ENCODE measurements around the gene CNTNAP5. TPM values are rescaled to one million over a fixed set of nuclear protein-coding genes. Genes with fewer than 3 reads are reported as not detected.

CNTNAP5 gene
- total RNA-seq, 2 experiments from 2014 or later, result not detected

DNA sequence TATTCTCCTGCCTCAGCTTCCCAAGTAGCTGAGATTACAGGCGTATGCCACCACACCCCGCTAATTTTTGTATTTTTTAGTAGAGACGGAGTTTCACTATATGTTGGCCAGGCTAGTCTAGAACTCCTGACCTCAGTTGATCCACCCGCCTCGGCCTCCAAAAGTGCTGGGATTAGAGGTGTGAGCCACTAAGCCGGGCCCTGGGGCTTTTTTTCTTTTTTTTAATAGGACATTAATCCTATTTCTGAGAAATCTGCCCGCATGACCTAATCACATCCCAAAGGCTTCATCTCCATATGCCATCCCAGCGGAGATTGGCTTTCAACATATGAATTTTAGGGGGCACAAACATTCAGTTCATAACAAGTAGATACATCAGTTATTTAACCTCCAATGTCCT lies 128.6 kb downstream of the CNTNAP5 start:
- Mint-ChIP-seq H3K9me3 (peaks cover 3% of the 10 kb centered on the region), H3K27me3 (no peaks in the 10 kb centered on the region), H3K36me3 (ENCODE audit: low read depth) (no peaks in the 10 kb centered on the region), H3K4me3 (no peak overlapping the region), H3K27ac (no peak overlapping the region), H3K4me1 (ENCODE audit: low read depth) (no peaks in the 10 kb centered on the region)
- no peak for TF ChIP-seq CTCF (IDR thresholded peaks at IDR 0.05)
- intact Hi-C loops (cut with DNase I, micrococcal nuclease), result no loop called here
- ATAC-seq (ENCODE audit: poor library complexity) (no peak), DNase-seq (no peak)
- Histone ChIP-seq H3K27ac (ENCODE audit: low read depth in 1 of 2, low read length in 2 of 2) (no peak overlapping the region), H3K36me3 (ENCODE audit: insufficient read depth, low read length) (no peaks in the 10 kb centered on the region), H3K27me3 (ENCODE audit: control insufficient read depth in 1 of 2, insufficient read depth in 2 of 2, low read length in 2 of 2) (no peaks in the 10 kb centered on the region), H3K9me3 (ENCODE audit: control insufficient read depth in 1 of 2, insufficient read depth in 1 of 2, low read length in 2 of 2) (peaks cover 0 to 8% of the 10 kb centered on the region in 2 experiments), H3K4me3 (ENCODE audit: low read length) (no peak overlapping the region), H3K4me1 (ENCODE audit: insufficient read depth, low read length) (no peaks in the 10 kb centered on the region)
- POLR2A ChIA-PET, result no interaction called here
- CTCF ChIA-PET, result no interaction called here

- no peaks in the 10 kb centered on the region for H3K4me1 Mint-ChIP-seq (ENCODE audit: low read depth)
- ATAC-seq (ENCODE audit: poor library complexity), result no peak
- DNase-seq, result no peak
- POLR2A ChIA-PET, result no interaction called here
- H3K27me3 ChIP-seq (ENCODE audit: control insufficient read depth in 1 of 2, insufficient read depth in 2 of 2, low read length in 2 of 2), result no peaks in the 10 kb centered on the region
- H3K27ac Mint-ChIP-seq, result no peak overlapping the region
- H3K36me3 ChIP-seq (ENCODE audit: insufficient read depth, low read length), result no peaks in the 10 kb centered on the region
- CTCF ChIA-PET, result no interaction called here
- no peaks in the 10 kb centered on the region for H3K27me3 Mint-ChIP-seq
- no peak overlapping the region for H3K4me3 Mint-ChIP-seq
- no peaks in the 10 kb centered on the region for H3K4me1 ChIP-seq (ENCODE audit: insufficient read depth, low read length)
- TF ChIP-seq CTCF (IDR thresholded peaks at IDR 0.05), result no peak
- no peak overlapping the region for H3K27ac ChIP-seq (ENCODE audit: low read depth in 1 of 2, low read length in 2 of 2)
- peaks cover 5% of the 10 kb centered on the region for H3K9me3 Mint-ChIP-seq
- intact Hi-C loops (cut with DNase I, micrococcal nuclease), result no loop called here
- no peaks in the 10 kb centered on the region for H3K36me3 Mint-ChIP-seq (ENCODE audit: low read depth)
- no peak overlapping the region for H3K4me3 ChIP-seq (ENCODE audit: low read length)
- H3K9me3 ChIP-seq (ENCODE audit: control insufficient read depth in 1 of 2, insufficient read depth in 1 of 2, low read length in 2 of 2), result no peaks in the 10 kb centered on the region
These were observed 134.1 kb downstream of the CNTNAP5 start for GRCh38 chr2:124159166-124159565.

- DNase-seq, result no peak
- Histone ChIP-seq H3K9me3 (ENCODE audit: control insufficient read depth in 1 of 2, insufficient read depth in 1 of 2, low read length in 2 of 2) (no peaks in the 10 kb centered on the region), H3K4me1 (ENCODE audit: insufficient read depth, low read length) (no peaks in the 10 kb centered on the region), H3K4me3 (ENCODE audit: low read length) (no peak overlapping the region), H3K36me3 (ENCODE audit: insufficient read depth, low read length) (no peaks in the 10 kb centered on the region), H3K27ac (ENCODE audit: low read depth in 1 of 2, low read length in 2 of 2) (no peak overlapping the region), H3K27me3 (ENCODE audit: control insufficient read depth in 1 of 2, insufficient read depth in 2 of 2, low read length in 2 of 2) (no peaks in the 10 kb centered on the region)
- Mint-ChIP-seq H3K27me3 (no peaks in the 10 kb centered on the region), H3K27ac (no peak overlapping the region), H3K9me3 (peaks cover 5% of the 10 kb centered on the region), H3K4me1 (ENCODE audit: low read depth) (no peaks in the 10 kb centered on the region), H3K36me3 (ENCODE audit: low read depth) (no peaks in the 10 kb centered on the region), H3K4me3 (no peak overlapping the region)
- ChIA-PET POLR2A (no interaction called here), CTCF (no interaction called here)
- TF ChIP-seq CTCF (IDR thresholded peaks at IDR 0.05), result no peak
- intact Hi-C loops (cut with DNase I, micrococcal nuclease), result no loop called here
- no peak for ATAC-seq (ENCODE audit: poor library complexity)
These were observed 136.5 kb downstream of the CNTNAP5 start for GRCh38 chr2:124161542-124161941.
